HG03045 (cell line): ENCODE measurements around the gene LEKR1.

Experiments
- ATAC-seq: cut with Tn5 transposase; IDR thresholded peaks from one replicate; pipeline ENCODE4 v1.9.1; 2021; ENCODE audit warnings: mild to moderate bottlenecking, moderate library complexity; ENCODE audit not compliant: unreplicated experiment

LEKR1 gene

DNA sequence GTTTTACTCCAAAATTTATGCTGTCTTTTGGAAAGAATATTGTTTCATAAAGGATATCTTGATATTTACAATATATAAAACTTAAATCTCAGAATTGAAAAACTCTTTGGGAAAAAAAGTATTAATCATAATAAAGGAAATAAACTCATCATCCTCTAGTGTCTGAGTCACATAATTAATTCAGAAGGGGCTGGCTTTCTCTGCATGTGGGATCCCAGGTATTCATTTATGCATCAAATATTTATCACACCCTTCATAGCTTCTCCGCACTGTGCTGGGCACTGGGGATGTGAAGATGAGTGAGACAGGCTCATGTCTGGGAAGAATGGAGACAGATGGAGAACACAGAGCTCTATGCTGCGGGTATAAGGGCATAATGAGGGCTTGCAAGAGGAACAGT, 268.1 kb downstream of the LEKR1 start:
- ATAC-seq, result no peak

DNA sequence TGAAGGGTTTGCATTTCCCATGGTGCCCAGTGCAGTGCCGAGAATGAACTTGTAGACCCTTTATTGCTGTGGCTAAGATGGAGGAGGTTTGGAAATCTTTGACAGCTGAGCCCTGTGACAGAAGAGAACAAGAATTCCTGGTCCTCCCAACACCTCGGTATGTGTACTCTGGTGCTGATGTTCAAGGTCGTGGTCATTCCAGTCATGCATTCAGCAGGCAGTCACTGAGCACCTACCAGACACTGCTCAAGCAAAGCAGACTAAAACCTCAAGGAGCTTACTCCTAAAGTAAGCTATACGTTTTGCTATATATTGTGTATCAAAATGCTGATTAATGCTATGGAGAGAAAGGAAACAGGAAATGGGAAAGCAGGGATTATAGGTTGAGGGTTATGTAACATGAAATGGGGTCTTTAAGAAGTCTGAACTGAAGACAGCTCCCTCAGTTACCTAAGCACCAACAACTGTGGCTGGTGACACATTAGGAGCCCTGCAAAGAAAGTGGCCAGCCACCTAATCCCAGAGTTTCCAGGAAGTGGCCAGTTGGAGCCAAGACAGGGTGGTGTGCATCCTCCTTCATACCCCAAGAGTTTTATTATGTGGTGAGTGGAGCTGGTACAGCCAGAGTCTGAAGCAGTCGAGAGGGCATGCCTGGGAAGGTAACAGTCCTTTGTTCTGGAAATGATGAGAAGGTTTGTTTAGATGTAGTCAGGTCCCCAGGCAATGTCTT, 268.8 kb downstream of the LEKR1 start:
- ATAC-seq, result no peak
